Activated T-cell treated with anti-CD3 and anti-CD28 coated beads, Interleukin-2, amount 50 U/mL, for 72 hours (primary cell): ENCODE measurements around the gene MYT1. TPM values are rescaled to one million over a fixed set of nuclear protein-coding genes. Genes with fewer than 3 reads are reported as not detected.
"Not testable (repeated sequence)": the region's sequence is repeated elsewhere in the genome, so short reads cannot be mapped to it uniquely, and the experiment has no call there.

Source experiments
- ATAC-seq, 2 donors: fragments of 150-1000 bp; cut with Tn5 transposase; replicated peaks in 1 of 2; 2 replicates each; pipeline ENCODE4 v1.10.0; 2021; ENCODE audit warnings: moderate library complexity in 2 of 2, mild to moderate bottlenecking in 1 of 2
- DNase-seq, 2 donors: peaks; one replicate each; pipeline ENCODE4 v3.0.0; 2021 to 2022; ENCODE audit warnings: mixed read lengths in 1 of 2
- H3K27ac Mint-ChIP-seq: one replicate; pipeline ENCODE4 v1.8.0; 2022; ENCODE audit warnings: mild to moderate bottlenecking, moderate library complexity, mixed read lengths
- H3K27me3 Mint-ChIP-seq: one replicate; pipeline ENCODE4 v1.8.0; 2022; ENCODE audit warnings: low read depth, mixed read lengths
- H3K36me3 Mint-ChIP-seq, 2 donors: one replicate each; pipeline ENCODE4 v1.8.0; 2022; ENCODE audit warnings: mixed read lengths in 2 of 2, mild to moderate bottlenecking in 1 of 2; ENCODE audit not compliant: insufficient read depth in 2 of 2
- H3K4me1 Mint-ChIP-seq: one replicate; pipeline ENCODE4 v1.8.0; 2022; ENCODE audit warnings: low read depth, mixed read lengths
- H3K4me3 Mint-ChIP-seq, 2 donors: one replicate each; pipeline ENCODE4 v1.8.0; 2022; ENCODE audit warnings: mild to moderate bottlenecking in 2 of 2, mixed read lengths in 2 of 2, moderate library complexity in 2 of 2
- H3K9me3 Mint-ChIP-seq, 2 donors: one replicate each; pipeline ENCODE4 v1.8.0; 2022; ENCODE audit warnings: mixed read lengths in 2 of 2
- total RNA-seq, 2 donors: library from RNA; stranded (reverse); gene quantifications; one replicate each; pipeline ENCODE4 v1.2.3, GENCODE V29; 2022

Gene MYT1
- total RNA-seq, 2 donors from 2014 or later, result 0.12 to 0.23 TPM

- Mint-ChIP-seq H3K4me3 (no peak overlapping the region), H3K27me3 (peaks cover 10% of the 10 kb centered on the region), H3K36me3 (no peaks in the 10 kb centered on the region), H3K9me3 (peaks cover 4 to 7% of the 10 kb centered on the region in 2 donors), H3K27ac (no peak overlapping the region), H3K4me1 (peaks cover 11% of the 10 kb centered on the region)
- DNase-seq, result no peak
- ATAC-seq, result no peak
These were observed 12.3 kb downstream of the MYT1 start for GRCh38 chr20:64176551-64176950.

GRCh38 chr20:64176971-64177370 is 12.7 kb downstream of the MYT1 start:
- ATAC-seq, result no peak
- no peaks in the 10 kb centered on the region for H3K36me3 Mint-ChIP-seq
- H3K27ac Mint-ChIP-seq, result no peak overlapping the region
- H3K9me3 Mint-ChIP-seq, result peaks cover 4 to 7% of the 10 kb centered on the region in 2 donors
- no peak overlapping the region for H3K4me3 Mint-ChIP-seq
- H3K4me1 Mint-ChIP-seq, result peaks cover 11% of the 10 kb centered on the region
- peaks cover 10% of the 10 kb centered on the region for H3K27me3 Mint-ChIP-seq
- DNase-seq, result no peak

GRCh38 chr20:64177384-64177783 is 13.1 kb downstream of the MYT1 start:
- no peaks in the 10 kb centered on the region for H3K36me3 Mint-ChIP-seq
- ATAC-seq (no peak), DNase-seq (no peak)
- peaks cover 4 to 7% of the 10 kb centered on the region in 2 donors for H3K9me3 Mint-ChIP-seq
- H3K27me3 Mint-ChIP-seq, result peaks cover 10% of the 10 kb centered on the region
- H3K27ac Mint-ChIP-seq, result no peak overlapping the region
- H3K4me3 Mint-ChIP-seq, result no peak overlapping the region
- H3K4me1 Mint-ChIP-seq, result peaks cover 11% of the 10 kb centered on the region

GRCh38 chr20:64177787-64178186 is 13.5 kb downstream of the MYT1 start:
- Mint-ChIP-seq H3K4me1 (peaks cover 11% of the 10 kb centered on the region), H3K27ac (no peak overlapping the region), H3K4me3 (no peak overlapping the region), H3K27me3 (peaks cover 9% of the 10 kb centered on the region), H3K9me3 (peaks cover 4 to 7% of the 10 kb centered on the region in 2 donors), H3K36me3 (no peaks in the 10 kb centered on the region)
- ATAC-seq (no peak), DNase-seq (no peak)

- H3K9me3 Mint-ChIP-seq, H3K36me3 Mint-ChIP-seq, H3K27ac Mint-ChIP-seq, H3K27me3 Mint-ChIP-seq, ATAC-seq, DNase-seq, H3K4me3 Mint-ChIP-seq: not testable (repeated sequence)
- H3K4me1 Mint-ChIP-seq, result peaks cover 11% of the 10 kb centered on the region
These were observed 14.7 kb downstream of the MYT1 start for GRCh38 chr20:64178925-64179324.

GRCh38 chr20:64179805-64180204 is 15.6 kb downstream of the MYT1 start:
- Mint-ChIP-seq H3K27me3 (no peaks in the 10 kb centered on the region), H3K4me1 (peaks cover 16% of the 10 kb centered on the region), H3K9me3 (peaks cover 4 to 7% of the 10 kb centered on the region in 2 donors), H3K36me3 (no peaks in the 10 kb centered on the region), H3K4me3 (no peak overlapping the region), H3K27ac (no peak overlapping the region)
- DNase-seq (no peak), ATAC-seq (no peak)

GRCh38 chr20:64180673-64181072 is 16.4 kb downstream of the MYT1 start:
- no peaks in the 10 kb centered on the region for H3K36me3 Mint-ChIP-seq
- H3K9me3 Mint-ChIP-seq, result peaks cover 4 to 7% of the 10 kb centered on the region in 2 donors
- no peak overlapping the region for H3K27ac Mint-ChIP-seq
- ATAC-seq, result peak in 1 of 2 donors; percentile 53
- H3K4me1 Mint-ChIP-seq, result peaks cover 20% of the 10 kb centered on the region
- no peak overlapping the region for H3K4me3 Mint-ChIP-seq
- DNase-seq, result no peak
- no peaks in the 10 kb centered on the region for H3K27me3 Mint-ChIP-seq

- Mint-ChIP-seq H3K4me3 (no peak overlapping the region), H3K36me3 (no peaks in the 10 kb centered on the region), H3K4me1 (peaks cover 20% of the 10 kb centered on the region), H3K9me3 (peaks cover 4 to 7% of the 10 kb centered on the region in 2 donors), H3K27ac (no peak overlapping the region), H3K27me3 (no peaks in the 10 kb centered on the region)
- DNase-seq, result no peak
- ATAC-seq, result no peak
These were observed 17.1 kb downstream of the MYT1 start for GRCh38 chr20:64181391-64181790.

- Mint-ChIP-seq H3K4me1 (peaks cover 20% of the 10 kb centered on the region), H3K36me3 (no peaks in the 10 kb centered on the region), H3K4me3 (no peak overlapping the region), H3K9me3 (peaks cover 4 to 7% of the 10 kb centered on the region in 2 donors), H3K27me3 (no peaks in the 10 kb centered on the region), H3K27ac (no peak overlapping the region)
- no peak for DNase-seq
- no peak for ATAC-seq
These were observed 18.1 kb downstream of the MYT1 start for GRCh38 chr20:64182146-64182865.

- DNase-seq, result no peak
- Mint-ChIP-seq H3K9me3 (peaks cover 4 to 7% of the 10 kb centered on the region in 2 donors), H3K27me3 (no peaks in the 10 kb centered on the region), H3K4me3 (no peak overlapping the region), H3K4me1 (peaks cover 20% of the 10 kb centered on the region), H3K36me3 (no peaks in the 10 kb centered on the region), H3K27ac (no peak overlapping the region)
- no peak for ATAC-seq
These were observed 19.1 kb downstream of the MYT1 start for GRCh38 chr20:64183313-64183712.

GRCh38 chr20:64184795-64185194 is 20.5 kb downstream of the MYT1 start:
- no peak overlapping the region for H3K27ac Mint-ChIP-seq
- no peaks in the 10 kb centered on the region for H3K36me3 Mint-ChIP-seq
- DNase-seq (no peak), ATAC-seq (peak in 1 of 2 donors; percentile 9)
- peaks cover 18% of the 10 kb centered on the region for H3K4me1 Mint-ChIP-seq
- H3K27me3 Mint-ChIP-seq, result no peaks in the 10 kb centered on the region
- H3K4me3 Mint-ChIP-seq, result peak overlapping the region; percentile 44 to 66
- peaks cover 3 to 4% of the 10 kb centered on the region in 2 donors for H3K9me3 Mint-ChIP-seq

- no peak for ATAC-seq
These were observed 21.1 kb downstream of the MYT1 start for GRCh38 chr20:64185276-64185900.

GRCh38 chr20:64186071-64186598 is 21.9 kb downstream of the MYT1 start:
- Mint-ChIP-seq H3K36me3 (no peaks in the 10 kb centered on the region), H3K27me3 (peaks cover 1% of the 10 kb centered on the region), H3K4me3 (no peak overlapping the region), H3K4me1 (peaks cover 9% of the 10 kb centered on the region), H3K27ac (no peak overlapping the region), H3K9me3 (no peaks in the 10 kb centered on the region)
- ATAC-seq (no peak), DNase-seq (no peak)

More at GRCh38 chr20:64185276-64185900, 21.1 kb downstream of the MYT1 start:
- no peaks in the 10 kb centered on the region for H3K27me3 Mint-ChIP-seq
- peaks cover 12% of the 10 kb centered on the region for H3K4me1 Mint-ChIP-seq
- peak overlapping the region; percentile 30 to 66 for H3K4me3 Mint-ChIP-seq
- H3K27ac Mint-ChIP-seq, result no peak overlapping the region
- no peaks in the 10 kb centered on the region for H3K36me3 Mint-ChIP-seq
- DNase-seq, result no peak
- H3K9me3 Mint-ChIP-seq, result no peaks in the 10 kb centered on the region
